HepG2 (cell line): ENCODE data around the gene IER2. TPM values are rescaled to one million over a fixed set of nuclear protein-coding genes. Genes with fewer than 3 reads are reported as not detected.

ENCODE experiments used
- ATAC-seq: fragments of 200-7000 bp; cut with Tn5 transposase; 3 replicates; pipeline ENCODE4 v1.9.1; 2020; ENCODE audit warnings: mild to moderate bottlenecking, moderate library complexity
- BruUV-seq: library from RNA; stranded (reverse); fragments of 400-500 nt; replicated peaks from 2 replicates; lab custom pipeline; 2021; lab: Mats Ljungman, UMichigan
- CTCF ChIA-PET: fragments of 300-600 bp; formaldehyde crosslinking; extraction: SDS; loops from one replicate; lab custom pipeline; 2021; ENCODE audit warnings: low total read pairs, inconsistent platforms, low intra/inter-chr PET ratio; lab: Yijun Ruan, JAX
- POLR2A ChIA-PET: fragments of 350-600 bp; sonication (Branson Sonifier 250); formaldehyde crosslinking; loops from one replicate; lab custom pipeline; 2020; ENCODE audit warnings: antibody characterized with exemption, inconsistent platforms; lab: Yijun Ruan, JAX
- DNase-seq: peaks from one replicate; pipeline ENCODE4 v3.0.0-alpha.2; 2015; ENCODE audit warnings: low spot score
- FAIRE-seq: peaks from 3 replicates; lab custom pipeline; 2011; peaks lifted over from hg19 to GRCh38; lab: Jason Lieb, UNC
- H2AFZ ChIP-seq: one replicate; pipeline ENCODE4 v1.6.1; 2011; ENCODE audit warnings: low read length, inconsistent platforms
- H3K27ac ChIP-seq: fragments of 300-600 bp; 3 replicates; pipeline ENCODE4 v1.8.0; 2011; ENCODE audit warnings: mixed run types, mild to moderate bottlenecking, mixed read lengths, low read length, inconsistent platforms; ENCODE audit not compliant: insufficient read depth; ENCODE audit errors: extremely low read length
- H3K27me3 ChIP-seq, 2 experiments: fragments of 200-600 bp in 1 of 2; 2 replicates in 1 of 2; 3 replicates in 1 of 2; pipeline versions ENCODE4 v1.6.0 to v1.8.0; 2011; ENCODE audit warnings: low read length in 2 of 2, mild to moderate bottlenecking in 2 of 2, moderate library complexity in 2 of 2, inconsistent platforms in 1 of 2; ENCODE audit not compliant: insufficient read depth in 2 of 2, control insufficient read depth in 1 of 2
- H3K36me3 ChIP-seq, 2 experiments: fragments of 200-600 bp in 1 of 2; replicated peaks in 1 of 2; 2 replicates in 1 of 2; 3 replicates in 1 of 2; pipeline versions ENCODE4 v1.5.1 to v1.8.0; 2011; ENCODE audit warnings: low read length in 2 of 2, inconsistent platforms in 1 of 2; ENCODE audit not compliant: insufficient read depth in 2 of 2, control insufficient read depth in 1 of 2
- H3K4me1 ChIP-seq: 2 replicates; pipeline ENCODE4 v1.5.1; 2012; ENCODE audit warnings: low read length, inconsistent platforms; ENCODE audit not compliant: insufficient read depth
- H3K4me2 ChIP-seq: 2 replicates; pipeline ENCODE4 v1.6.0; 2011; ENCODE audit warnings: low read depth, low read length, inconsistent platforms
- H3K4me3 ChIP-seq, 3 experiments: fragments of 200-600 bp in 1 of 3; sonication (generic), shearing (Covaris generic) in 1 of 3; replicated peaks in 1 of 3; 2 replicates each; pipeline ENCODE4 v1.5.1; 2011 to 2016; ENCODE audit warnings: low read length in 3 of 3, inconsistent platforms in 2 of 3, low read depth in 2 of 3, mild to moderate bottlenecking in 2 of 3, control low read depth in 1 of 3, mixed read lengths in 1 of 3; ENCODE audit not compliant: insufficient read depth in 1 of 3
- H3K79me2 ChIP-seq: one replicate; pipeline ENCODE4 v1.6.1; 2011; ENCODE audit warnings: low read length, inconsistent platforms; ENCODE audit not compliant: insufficient read depth
- H3K9ac ChIP-seq: 2 replicates; pipeline ENCODE4 v1.6.0; 2011; ENCODE audit warnings: mild to moderate bottlenecking, low read depth, low read length, inconsistent platforms; ENCODE audit not compliant: insufficient read depth
- H3K9me3 ChIP-seq: 2 replicates; pipeline ENCODE4 v1.5.1; 2012; ENCODE audit warnings: mild to moderate bottlenecking, low read length
- H4K20me1 ChIP-seq: 2 replicates; pipeline ENCODE4 v1.6.0; 2011; ENCODE audit warnings: inconsistent platforms, mild to moderate bottlenecking, low read length, moderate library complexity; ENCODE audit not compliant: insufficient read depth
- AGO1 ChIP-seq: fragments of 200-400 bp; formaldehyde crosslinking; IDR thresholded peaks from 2 replicates; pipeline ENCODE4 v1.6.1; 2017; ENCODE audit warnings: mild to moderate bottlenecking, low read depth, low read length, moderate library complexity; ENCODE audit not compliant: poor library complexity, severe bottlenecking
- AGO2 ChIP-seq: fragments of 200-400 bp; formaldehyde crosslinking; optimal IDR thresholded peaks from 2 replicates; pipeline ENCODE3; 2017; ENCODE audit warnings: mild to moderate bottlenecking, low read depth, low read length, moderate library complexity
- ETV5 ChIP-seq: IDR thresholded peaks from 2 replicates; pipeline ENCODE4 v1.6.1; 2018; ENCODE audit warnings: missing biosample characterization, missing genetic modification reagents, inconsistent platforms, borderline replicate concordance
- MAZ ChIP-seq, 2 experiments: sonication (generic) in 1 of 2; formaldehyde crosslinking in 1 of 2; IDR thresholded peaks; 2 replicates each; pipeline versions ENCODE4 v1.5.0 to v1.6.1; 2012 to 2020; ENCODE audit warnings: low read depth in 2 of 2, mild to moderate bottlenecking in 2 of 2, borderline replicate concordance in 1 of 2, improper control_type of control experiment in 1 of 2, low read length in 1 of 2, missing genetic modification reagents in 1 of 2, moderate library complexity in 1 of 2
- PHF21A ChIP-seq: sonication (generic); formaldehyde crosslinking; IDR thresholded peaks from 2 replicates; pipeline ENCODE4 v1.5.0; 2020; ENCODE audit warnings: mild to moderate bottlenecking, missing genetic modification reagents
- RAD21 ChIP-seq: fragments of 450-650 bp; formaldehyde crosslinking; IDR thresholded peaks from 2 replicates; pipeline ENCODE4 v1.5.0; 2020; ENCODE audit warnings: mild to moderate bottlenecking
- TBX2 ChIP-seq: sonication (generic); formaldehyde crosslinking; IDR thresholded peaks from 2 replicates; pipeline ENCODE4 v1.5.0; 2020; ENCODE audit warnings: missing genetic modification reagents, mild to moderate bottlenecking, borderline replicate concordance
- ZBTB38 ChIP-seq: sonication (generic); formaldehyde crosslinking; IDR thresholded peaks from 2 replicates; pipeline ENCODE4 v1.5.1; 2020; ENCODE audit warnings: mild to moderate bottlenecking, missing genetic modification reagents
- ZBTB7A ChIP-seq: sonication (generic); formaldehyde crosslinking; IDR thresholded peaks from 2 replicates; pipeline ENCODE4 v1.8.0; 2022; ENCODE audit warnings: mild to moderate bottlenecking, missing genetic modification reagents
- ZFX ChIP-seq: sonication (generic); formaldehyde crosslinking; IDR thresholded peaks from 2 replicates; pipeline ENCODE4 v1.4.0; 2020; ENCODE audit warnings: mild to moderate bottlenecking, low read depth, missing genetic modification reagents, moderate library complexity
- ZNF687 ChIP-seq: sonication (generic); formaldehyde crosslinking; IDR thresholded peaks from 2 replicates; pipeline ENCODE4 v1.5.1; 2020; ENCODE audit warnings: mild to moderate bottlenecking, missing genetic modification reagents, moderate library complexity
- WGBS: methylation state at CpG from one replicate; pipeline ENCODE4 v1.1.6; 2017; ENCODE audit warnings: low lambda C conversion rate; 5-methylcytosine and 5-hydroxymethylcytosine counted together
- in situ Hi-C: cut with HindIII; loops from 2 replicates; pipeline ENCODE4 v1.10.0; 2017; ENCODE audit warnings: low pct_unique_long_range_greater_than_20kb; ENCODE audit not compliant: extremely low pct_ligation_motif_present
- intact Hi-C: fragments of 100-400 bp; cut with micrococcal nuclease; formaldehyde crosslinking; loops from one replicate; pipeline ENCODE4 v1.10.0; 2022; ENCODE audit not compliant: unreplicated experiment
- polyA plus RNA-seq, 8 experiments: library from polyadenylated mRNA; depleted of rRNA in 3 of 8; stranded (reverse) in 7 of 8; unstranded in 1 of 8; fragments of >200 nt; fragmentation: Illumina TruSeq in 4 of 8; extraction: Trizol in 4 of 8; gene quantifications; 2 replicates each; pipeline versions ENCODE4 v1.2.1 to v1.2.3, GENCODE V29; 2011 to 2016; ENCODE audit warnings: low read depth in 4 of 8, missing spikeins in 1 of 8, mixed read lengths in 1 of 8; ENCODE audit not compliant: insufficient read depth in 1 of 8
- total RNA-seq, 5 experiments: library from RNA; depleted of rRNA; stranded (reverse); fragments of >200 nt; fragmentation: Illumina TruSeq; extraction: Trizol; gene quantifications; 2 replicates each; pipeline ENCODE4 v1.2.3, GENCODE V29; 2016; ENCODE audit warnings: low read depth in 1 of 5
- TF ChIP-seq, protein P1 (sequence below): conservative IDR thresholded peaks from 2 replicates; pipeline ENCODE4 v1.6.1; 2018; ENCODE audit warnings: missing genetic modification reagents
- TF ChIP-seq, protein P2 (sequence below): sonication (generic); formaldehyde crosslinking; IDR thresholded peaks from 2 replicates; pipeline ENCODE4 v1.4.0; 2020; ENCODE audit warnings: missing genetic modification reagents

Gene IER2
- total and polyA plus RNA-seq, 2 of the 13 experiments (the other 11 are each of a cell fraction or from before 2014, with no cell fraction given) = 10.1 to 14.3 TPM

GRCh38 chr19:13102666-13103580, 47.3 kb upstream of the IER2 start, which contains the start of gene LYL1:
Gene LYL1, minus strand, starts transcription at chr19:13102858. Its CDS starts 1,687 bp downstream, at chr19:13101171.
- Histone ChIP-seq H3K9ac (peak within 1 kb of the TSS; percentile 61), H4K20me1 (no peaks in the 10 kb centered on the region; the same call in 1 of the 2 replicates), H3K4me2 (peak within 1 kb of the TSS; percentile 91), H3K36me3 (peaks cover 0 to 8% of the 10 kb centered on the region in 2 experiments; a peak in 2 of 5 replicates), H3K79me2 (no peaks in the 10 kb centered on the region), H2AFZ (no peak within 1 kb of the TSS), H3K27me3 (no peaks in the 10 kb centered on the region), H3K27ac (peak within 1 kb of the TSS; percentile 70), H3K4me1 (peaks cover 20% of the 10 kb centered on the region), H3K4me3 (peak within 1 kb of the TSS; percentile 24 to 72 (median 53)), H3K9me3 (no peaks in the 10 kb centered on the region)
- FAIRE-seq (no peak), ATAC-seq (peak; percentile 71), DNase-seq (peak; percentile 45)
- WGBS = 10% methylated on average over 5 of the region's 47 CpGs
- ChIA-PET POLR2A (interaction anchor here (0.6 to 1.0 kb wide), 2 partner anchors 8 to 12 kb away, joined by 3 to 4 read pairs; no protein-coding TSS in a partner anchor), CTCF (no interaction called here)
- intact Hi-C loops = no loop called here
- no TSS peak for BruUV-seq
- in situ Hi-C loops = no loop called here
- TF ChIP-seq PHF21A (CRISPR knock-in tag) (peak; percentile 40; the same call in 1 of the 2 replicates), ZNF687 (CRISPR knock-in tag) (peak; percentile 90), ZBTB38 (no peak), RAD21 (CRISPR knock-in tag) (peak; percentile 60), AGO1 (peak; percentile 62), TBX2 (peak; percentile 70; the same call in 1 of the 2 replicates), ETV5 (CRISPR knock-in tag) (0 out of 2 replicates have a peak, but pooled peaks have one; percentile 21), ZFX (peak; percentile 21), MAZ (IDR thresholded peaks at IDR 0.05; ENCODE audit: borderline replicate concordance, low read depth, low read length) (no peak), MAZ (CRISPR knock-in tag; IDR thresholded peaks at IDR 0.05; ENCODE audit: low read depth) (0 out of 2 replicates have a peak, but pooled peaks have one; percentile 31), ZBTB7A (CRISPR knock-in tag) (no peak), AGO2 (peak; percentile 31)
- TF ChIP-seq, protein P1, sequence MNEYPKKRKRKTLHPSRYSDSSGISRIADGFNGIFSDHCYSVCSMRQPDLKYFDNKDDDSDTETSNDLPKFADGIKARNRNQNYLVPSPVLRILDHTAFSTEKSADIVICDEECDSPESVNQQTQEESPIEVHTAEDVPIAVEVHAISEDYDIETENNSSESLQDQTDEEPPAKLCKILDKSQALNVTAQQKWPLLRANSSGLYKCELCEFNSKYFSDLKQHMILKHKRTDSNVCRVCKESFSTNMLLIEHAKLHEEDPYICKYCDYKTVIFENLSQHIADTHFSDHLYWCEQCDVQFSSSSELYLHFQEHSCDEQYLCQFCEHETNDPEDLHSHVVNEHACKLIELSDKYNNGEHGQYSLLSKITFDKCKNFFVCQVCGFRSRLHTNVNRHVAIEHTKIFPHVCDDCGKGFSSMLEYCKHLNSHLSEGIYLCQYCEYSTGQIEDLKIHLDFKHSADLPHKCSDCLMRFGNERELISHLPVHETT (CRISPR knock-in tag) = peak; percentile 51; the same call in 1 of the 2 replicates
- TF ChIP-seq, protein P2, sequence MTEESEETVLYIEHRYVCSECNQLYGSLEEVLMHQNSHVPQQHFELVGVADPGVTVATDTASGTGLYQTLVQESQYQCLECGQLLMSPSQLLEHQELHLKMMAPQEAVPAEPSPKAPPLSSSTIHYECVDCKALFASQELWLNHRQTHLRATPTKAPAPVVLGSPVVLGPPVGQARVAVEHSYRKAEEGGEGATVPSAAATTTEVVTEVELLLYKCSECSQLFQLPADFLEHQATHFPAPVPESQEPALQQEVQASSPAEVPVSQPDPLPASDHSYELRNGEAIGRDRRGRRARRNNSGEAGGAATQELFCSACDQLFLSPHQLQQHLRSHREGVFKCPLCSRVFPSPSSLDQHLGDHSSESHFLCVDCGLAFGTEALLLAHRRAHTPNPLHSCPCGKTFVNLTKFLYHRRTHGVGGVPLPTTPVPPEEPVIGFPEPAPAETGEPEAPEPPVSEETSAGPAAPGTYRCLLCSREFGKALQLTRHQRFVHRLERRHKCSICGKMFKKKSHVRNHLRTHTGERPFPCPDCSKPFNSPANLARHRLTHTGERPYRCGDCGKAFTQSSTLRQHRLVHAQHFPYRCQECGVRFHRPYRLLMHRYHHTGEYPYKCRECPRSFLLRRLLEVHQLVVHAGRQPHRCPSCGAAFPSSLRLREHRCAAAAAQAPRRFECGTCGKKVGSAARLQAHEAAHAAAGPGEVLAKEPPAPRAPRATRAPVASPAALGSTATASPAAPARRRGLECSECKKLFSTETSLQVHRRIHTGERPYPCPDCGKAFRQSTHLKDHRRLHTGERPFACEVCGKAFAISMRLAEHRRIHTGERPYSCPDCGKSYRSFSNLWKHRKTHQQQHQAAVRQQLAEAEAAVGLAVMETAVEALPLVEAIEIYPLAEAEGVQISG (CRISPR knock-in tag) = peak; percentile 11; the same call in 1 of the 2 replicates
